CD4-positive, alpha-beta T cell treated with Interleukin-21 for 1 hour (primary cell): ENCODE results near the gene RANGRF.
"Not testable (repeated sequence)": the region's sequence is repeated elsewhere in the genome, so short reads cannot be mapped to it uniquely, and the experiment has no call there.

Experiments
- DNase-seq: peaks from one replicate; pipeline ENCODE4 v3.0.0-alpha.2; 2020

RANGRF gene

DNA sequence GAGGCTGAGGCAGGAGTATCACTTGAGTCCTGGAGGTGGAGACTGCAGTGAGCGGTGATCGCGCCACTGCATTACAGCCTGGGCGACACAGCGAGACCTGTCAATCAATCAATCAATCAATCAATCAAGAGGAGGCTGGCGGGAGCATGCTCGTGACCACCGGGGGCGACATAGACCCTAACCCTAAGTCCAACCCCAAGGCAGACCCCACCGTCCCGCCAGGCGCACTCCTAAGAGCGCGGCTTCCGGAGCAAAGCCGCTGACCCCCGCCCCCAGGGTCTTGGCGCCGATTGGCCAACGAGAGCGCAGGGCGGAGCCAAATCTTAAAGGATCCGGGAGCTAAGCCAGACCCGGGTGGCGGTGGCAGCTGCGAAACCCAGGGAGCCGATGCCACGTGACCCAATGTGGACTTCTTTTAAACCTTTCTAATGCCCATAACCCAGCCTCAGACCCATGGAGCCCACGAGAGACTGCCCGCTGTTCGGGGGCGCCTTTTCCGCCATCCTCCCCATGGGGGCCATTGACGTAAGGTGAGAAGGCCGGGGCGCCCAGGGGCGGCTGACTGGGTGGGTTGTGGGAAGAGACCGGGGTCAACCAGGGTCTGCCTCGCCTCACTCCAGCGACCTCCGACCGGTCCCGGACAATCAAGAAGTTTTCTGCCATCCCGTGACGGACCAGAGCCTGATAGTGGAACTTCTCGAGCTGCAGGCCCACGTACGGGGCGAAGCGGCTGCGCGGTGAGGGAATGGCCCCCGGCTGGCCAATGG is at the start of gene RANGRF:
Gene RANGRF, plus strand, starts transcription at position 335 of the 767 bp plus-strand sequence. Its CDS starts 119 bp downstream, at position 454.
- DNase-seq: peak; percentile 84

DNA sequence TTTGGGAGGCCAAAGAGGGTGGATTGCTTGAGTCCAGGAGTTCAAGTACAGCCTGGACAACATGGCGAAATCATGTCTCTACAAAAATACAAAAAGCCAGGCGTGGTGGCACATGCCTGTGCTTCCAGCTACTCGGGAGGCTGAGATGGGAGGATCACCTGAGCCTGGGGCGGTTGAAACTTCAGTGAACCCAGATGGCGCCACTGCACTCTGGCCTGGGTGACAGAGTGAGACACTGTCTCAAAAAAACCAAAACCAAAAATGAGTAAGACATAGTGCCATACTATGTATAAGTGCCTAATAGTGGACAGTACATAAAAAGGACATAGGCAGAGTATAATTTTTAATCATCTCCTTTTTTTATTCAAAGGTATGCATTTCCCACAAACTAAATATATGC is 44.6 kb upstream of the RANGRF start:
- peak; percentile 52 for DNase-seq

DNA sequence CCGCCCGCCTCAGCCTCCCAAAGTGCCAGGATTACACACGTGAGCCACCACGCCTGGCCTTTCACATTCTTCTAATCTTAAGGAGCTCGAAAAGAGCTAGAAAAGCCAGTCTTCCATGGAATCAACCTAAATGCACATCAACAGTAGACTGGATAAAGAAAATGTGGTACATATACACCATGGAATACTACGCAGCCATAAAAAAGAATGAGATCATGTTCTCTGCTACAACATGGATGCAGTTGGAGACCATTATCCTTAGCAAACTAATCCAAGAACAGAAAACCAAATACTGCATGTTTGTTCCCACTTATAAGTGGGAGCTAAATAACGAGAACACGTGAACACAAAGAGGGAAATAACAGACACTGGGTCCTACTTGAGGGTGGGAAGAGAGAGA is 43.7 kb upstream of the RANGRF start:
- DNase-seq: no peak

DNA sequence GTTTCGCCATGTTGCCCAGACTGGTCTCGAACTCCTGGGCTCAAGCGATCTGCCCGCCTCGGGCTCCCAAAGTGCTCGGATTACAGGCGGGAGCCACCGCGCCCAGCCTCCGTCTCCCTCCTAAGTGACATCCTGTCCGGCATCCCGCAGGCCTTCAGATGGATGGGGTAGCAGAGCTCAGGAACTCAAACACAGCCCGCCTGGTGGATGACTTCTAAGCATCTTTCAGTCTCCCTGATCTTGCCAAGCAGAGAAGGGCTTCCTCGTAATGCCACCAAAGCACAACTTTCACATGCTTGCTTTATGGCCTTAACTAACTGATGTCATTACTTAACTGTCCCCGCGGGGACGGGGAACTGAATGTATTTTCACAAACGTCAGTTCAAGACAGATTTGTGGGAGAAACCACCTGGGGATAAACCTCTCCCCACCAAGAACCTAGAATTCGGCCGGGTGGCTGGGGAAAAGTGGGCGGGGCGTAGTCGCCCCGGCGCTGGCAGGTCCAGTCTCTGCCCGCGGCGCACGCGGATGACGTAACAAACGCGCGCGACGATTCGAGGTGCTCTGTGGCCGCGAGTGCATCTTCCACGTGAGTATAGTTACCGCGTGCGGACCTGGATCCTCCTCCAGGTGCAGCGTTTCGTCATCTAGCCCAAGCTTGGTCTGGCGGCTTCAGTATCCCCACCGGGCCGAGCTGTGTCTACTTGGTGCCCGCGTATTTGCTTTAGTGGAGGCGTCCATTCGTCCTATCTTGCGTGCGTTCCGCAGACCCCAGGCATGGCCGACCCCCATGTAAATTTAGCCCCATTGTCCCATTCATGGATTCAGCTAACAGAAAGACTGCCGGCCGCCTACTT is 39.5 kb upstream of the RANGRF start, which contains the start of gene PFAS:
Gene PFAS, plus strand, starts transcription at position 539 of the 857 bp plus-strand sequence. CDS start 4,649 bp downstream, outside the sequence.
- peak; percentile 95 for DNase-seq

GRCh38 chr17:8249621-8250500 is 38.6 kb upstream of the RANGRF start:
- no peak for DNase-seq

- DNase-seq: not testable (repeated sequence)
Measured at GRCh38 chr17:8251411-8251810, 37.1 kb upstream of the RANGRF start.

DNA sequence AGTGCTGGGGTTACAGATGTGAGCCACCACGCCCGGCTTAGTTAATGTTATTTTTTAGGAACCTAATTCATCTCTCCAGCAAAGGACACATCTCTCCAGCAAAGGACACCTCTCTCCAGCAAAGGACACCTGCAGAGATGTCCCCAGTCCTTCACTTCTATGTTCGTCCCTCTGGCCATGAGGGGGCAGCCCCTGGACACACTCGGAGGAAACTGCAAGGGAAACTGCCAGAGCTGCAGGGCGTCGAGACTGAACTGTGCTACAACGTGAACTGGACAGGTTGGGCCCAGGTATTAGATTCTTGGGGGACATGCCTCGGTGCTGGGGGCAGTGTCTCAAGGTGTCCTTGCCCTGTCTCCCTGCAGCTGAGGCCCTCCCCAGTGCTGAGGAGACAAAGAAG is 34.7 kb upstream of the RANGRF start:
- peak; percentile 20 for DNase-seq

GRCh38 chr17:8254881-8255280 is 33.6 kb upstream of the RANGRF start:
- DNase-seq: no peak

GRCh38 chr17:8255499-8255898 is 33.0 kb upstream of the RANGRF start:
- DNase-seq: no peak

GRCh38 chr17:8256291-8256690 is 32.2 kb upstream of the RANGRF start:
- DNase-seq: no peak

- DNase-seq: no peak
Measured at GRCh38 chr17:8256691-8257090, 31.8 kb upstream of the RANGRF start.

GRCh38 chr17:8257801-8258200 is 30.7 kb upstream of the RANGRF start:
- no peak for DNase-seq

DNA sequence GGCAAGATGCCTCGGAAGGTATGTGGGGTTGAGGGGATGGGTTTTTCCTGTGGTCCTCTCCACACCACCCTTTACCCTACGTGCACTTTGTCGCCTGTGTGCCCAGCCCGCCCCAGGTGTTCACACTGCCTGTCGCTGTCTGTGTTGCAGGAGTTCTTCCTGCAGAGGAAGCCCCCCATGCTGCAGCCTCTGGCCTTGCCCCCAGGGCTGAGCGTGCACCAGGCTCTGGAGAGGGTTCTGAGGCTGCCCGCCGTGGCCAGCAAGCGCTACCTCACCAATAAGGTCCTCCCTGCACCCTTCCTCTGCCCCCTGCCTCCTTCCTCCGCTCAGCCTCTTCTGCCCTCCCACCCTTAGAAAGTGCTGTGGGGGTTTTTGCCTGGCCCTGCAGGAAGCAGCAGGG is 24.1 kb upstream of the RANGRF start:
- DNase-seq: no peak

DNA sequence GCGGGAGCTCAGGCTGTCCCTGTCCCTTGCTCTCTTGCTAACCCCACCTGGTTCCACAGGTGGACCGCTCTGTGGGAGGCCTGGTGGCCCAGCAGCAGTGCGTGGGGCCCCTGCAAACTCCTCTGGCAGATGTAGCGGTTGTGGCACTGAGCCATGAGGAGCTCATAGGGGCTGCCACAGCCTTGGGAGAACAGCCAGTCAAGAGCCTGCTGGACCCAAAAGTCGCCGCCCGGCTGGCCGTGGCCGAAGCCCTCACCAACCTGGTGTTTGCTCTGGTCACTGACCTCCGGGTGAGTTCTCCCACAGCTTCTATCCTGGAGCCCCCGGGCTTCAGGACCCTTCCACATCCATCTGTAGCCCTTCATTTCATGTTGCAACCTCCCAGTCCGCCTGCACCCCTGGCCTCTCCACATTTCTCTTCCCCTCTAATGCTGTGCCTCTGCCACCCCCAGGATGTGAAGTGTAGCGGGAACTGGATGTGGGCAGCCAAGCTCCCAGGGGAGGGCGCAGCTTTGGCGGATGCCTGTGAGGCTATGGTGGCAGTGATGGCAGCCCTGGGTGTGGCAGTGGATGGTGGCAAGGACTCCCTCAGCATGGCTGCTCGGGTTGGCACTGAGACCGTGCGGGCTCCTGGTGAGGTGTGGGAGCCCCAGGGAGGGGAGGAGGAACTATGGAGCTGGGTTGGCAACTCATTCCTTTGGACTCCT is 23.5 kb upstream of the RANGRF start:
- DNase-seq: no peak

- DNase-seq: no peak
Measured at GRCh38 chr17:8266648-8267479, 21.6 kb upstream of the RANGRF start.

GRCh38 chr17:8267480-8268147 is 20.9 kb upstream of the RANGRF start:
- DNase-seq: no peak

- no peak for DNase-seq
Measured at GRCh38 chr17:8268550-8269298, 19.7 kb upstream of the RANGRF start.

DNA sequence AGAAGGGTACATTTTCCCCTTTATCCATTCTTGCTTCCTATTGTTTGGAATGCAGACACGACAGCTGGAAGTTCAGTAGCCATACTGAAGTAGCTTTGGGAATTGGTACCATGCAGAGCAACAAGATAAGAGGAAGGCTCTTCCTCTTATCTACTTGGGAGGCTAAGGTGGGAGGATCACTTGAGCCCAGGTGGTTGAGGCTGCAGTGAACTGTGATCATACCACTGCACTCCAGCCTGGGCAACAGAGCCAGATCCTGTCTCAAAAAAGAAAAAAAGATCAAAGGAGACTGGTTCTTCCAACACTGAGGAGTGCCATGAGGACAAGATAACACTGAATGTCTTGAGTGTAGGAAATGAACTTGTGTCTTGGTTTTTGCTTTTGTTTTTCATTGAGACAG is 16.0 kb upstream of the RANGRF start:
- no peak for DNase-seq

- DNase-seq: no peak
Measured at GRCh38 chr17:8273884-8274444, 14.5 kb upstream of the RANGRF start.

DNA sequence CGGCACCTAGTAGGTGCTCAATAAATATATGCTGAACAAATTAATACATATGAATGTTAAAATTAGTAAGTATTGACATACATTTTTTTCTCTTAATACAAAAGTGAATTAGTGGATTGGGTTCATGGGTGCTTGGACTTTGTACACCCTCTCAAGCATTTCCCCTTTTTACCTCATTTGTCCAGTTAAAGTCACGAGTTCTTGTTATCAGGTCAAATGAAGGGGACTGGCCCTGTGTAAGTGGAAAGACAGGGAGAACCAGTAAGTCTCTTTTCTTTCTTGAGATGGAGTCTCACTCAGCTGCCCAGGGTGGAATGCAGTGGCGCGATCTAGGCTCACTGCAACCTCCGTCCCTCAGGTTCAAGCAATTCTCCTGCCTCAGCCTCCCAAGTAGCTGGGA is 13.7 kb upstream of the RANGRF start:
- no peak for DNase-seq
